HG02623 (cell line): ENCODE results near the gene UBN1.

Experiments
- ATAC-seq: cut with Tn5 transposase; IDR thresholded peaks from one replicate; pipeline ENCODE4 v1.9.1; 2021; ENCODE audit warnings: moderate library complexity; ENCODE audit not compliant: unreplicated experiment

UBN1 gene

GRCh38 chr16:4814046-4814445 lies 33.2 kb upstream of the UBN1 start:
- ATAC-seq = no peak

GRCh38 chr16:4814542-4815173 lies 32.6 kb upstream of the UBN1 start:
- no peak for ATAC-seq

DNA sequence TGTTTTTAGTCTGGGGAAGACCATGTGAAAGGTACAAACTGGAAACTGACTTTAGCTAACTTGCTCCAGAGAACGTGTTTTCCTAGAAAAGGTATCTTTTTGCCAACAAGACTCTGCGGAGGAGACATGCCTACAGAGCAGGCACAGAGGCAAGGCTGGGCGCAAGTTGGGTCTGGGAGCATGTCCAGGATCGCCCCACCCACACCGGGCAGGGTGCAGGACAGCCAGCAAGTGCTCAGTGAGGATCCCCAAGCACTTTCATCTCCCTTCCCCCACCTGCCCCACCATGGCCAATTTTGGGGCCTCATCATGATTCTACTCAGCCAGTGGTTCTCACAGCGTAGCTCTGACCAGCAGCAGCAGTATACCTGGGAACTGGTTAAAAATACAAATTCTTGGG lies 26.6 kb upstream of the UBN1 start:
- no peak for ATAC-seq

GRCh38 chr16:4825196-4825595 lies 22.1 kb upstream of the UBN1 start:
- no peak for ATAC-seq

GRCh38 chr16:4826526-4826925 lies 20.8 kb upstream of the UBN1 start:
- no peak for ATAC-seq

DNA sequence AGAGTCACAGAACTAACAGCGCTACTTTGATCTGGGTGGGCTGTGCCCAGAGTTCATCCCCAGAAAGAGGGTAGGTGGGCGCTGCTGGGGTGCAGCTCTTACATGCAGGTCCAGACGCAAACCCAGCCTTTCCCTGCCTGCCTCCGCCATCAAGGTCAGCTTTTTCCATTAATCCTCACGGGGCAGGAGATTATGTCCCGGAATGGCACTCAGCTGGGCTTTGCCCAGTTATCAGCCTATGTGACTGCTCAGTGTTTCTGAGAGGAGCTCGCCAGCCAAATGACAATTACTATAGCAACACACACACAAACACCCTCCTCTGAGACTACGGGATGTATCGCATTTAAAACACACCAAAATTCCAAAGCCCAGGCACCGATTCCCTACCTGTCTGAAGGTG lies 20.3 kb upstream of the UBN1 start:
- no peak for ATAC-seq

GRCh38 chr16:4828567-4829321 lies 18.5 kb upstream of the UBN1 start:
- ATAC-seq = no peak

DNA sequence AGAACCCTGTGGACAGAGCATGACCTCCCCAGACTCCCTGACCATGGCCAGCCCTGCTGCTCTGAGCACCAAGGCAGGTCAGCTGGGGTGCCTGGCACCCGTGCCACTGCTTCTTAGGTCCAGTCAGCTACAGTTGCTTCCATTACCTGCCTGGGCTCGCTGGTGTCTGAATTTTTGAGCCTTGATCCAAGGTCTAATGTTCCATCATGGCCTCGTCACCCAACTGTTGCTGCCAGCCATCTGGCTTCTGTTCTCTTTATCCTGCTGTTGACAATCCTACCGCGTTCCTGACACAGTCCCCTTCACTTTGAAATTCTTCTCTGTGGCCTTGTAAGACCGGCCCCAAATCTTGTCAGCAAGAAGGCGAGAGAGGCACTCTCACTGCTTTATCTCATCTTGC lies 16.9 kb upstream of the UBN1 start:
- ATAC-seq = no peak

- ATAC-seq = no peak
Measured at GRCh38 chr16:4831616-4832015, 15.7 kb upstream of the UBN1 start.

GRCh38 chr16:4832698-4833343 lies 14.5 kb upstream of the UBN1 start:
- no peak for ATAC-seq

DNA sequence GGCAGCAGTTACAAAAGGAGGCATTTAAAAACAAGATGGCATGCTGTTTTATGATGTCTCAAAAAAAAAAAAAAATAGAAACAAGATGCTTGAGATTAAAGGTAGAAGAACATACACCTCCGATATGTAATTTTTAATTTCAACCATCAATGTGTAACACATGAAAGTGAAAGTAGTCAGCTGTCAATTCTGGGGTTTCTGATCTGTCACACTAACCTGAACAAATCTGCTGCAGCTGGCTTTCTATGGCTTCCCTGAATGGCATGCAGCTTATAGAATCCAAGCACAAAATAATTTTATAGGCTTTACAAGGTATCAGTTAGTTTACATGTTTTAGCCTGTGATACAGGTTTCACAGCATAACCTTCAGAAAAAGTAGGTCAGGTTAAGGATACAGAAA lies 13.7 kb upstream of the UBN1 start:
- ATAC-seq = no peak

DNA sequence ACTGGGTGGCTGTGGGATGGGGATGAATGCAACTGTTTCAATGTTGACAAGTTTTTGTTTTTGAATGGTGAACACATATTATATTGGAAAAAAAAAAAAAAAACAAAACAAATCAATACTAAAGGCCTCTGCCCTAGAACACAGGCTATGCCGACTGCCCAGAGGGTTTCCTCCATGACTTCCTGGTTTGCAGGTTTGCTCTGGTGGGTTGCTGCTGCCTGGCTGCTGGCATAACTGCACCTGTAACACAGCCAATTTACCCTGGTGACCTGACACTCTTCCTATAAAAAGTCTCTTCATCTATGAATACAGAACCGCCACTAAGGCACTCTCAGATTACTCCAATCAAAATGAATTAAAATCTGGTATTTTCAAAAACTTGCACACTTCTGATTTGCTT lies 10.6 kb upstream of the UBN1 start:
- no peak for ATAC-seq

- no peak for ATAC-seq
Measured at GRCh38 chr16:4837733-4838501, 9.4 kb upstream of the UBN1 start.

DNA sequence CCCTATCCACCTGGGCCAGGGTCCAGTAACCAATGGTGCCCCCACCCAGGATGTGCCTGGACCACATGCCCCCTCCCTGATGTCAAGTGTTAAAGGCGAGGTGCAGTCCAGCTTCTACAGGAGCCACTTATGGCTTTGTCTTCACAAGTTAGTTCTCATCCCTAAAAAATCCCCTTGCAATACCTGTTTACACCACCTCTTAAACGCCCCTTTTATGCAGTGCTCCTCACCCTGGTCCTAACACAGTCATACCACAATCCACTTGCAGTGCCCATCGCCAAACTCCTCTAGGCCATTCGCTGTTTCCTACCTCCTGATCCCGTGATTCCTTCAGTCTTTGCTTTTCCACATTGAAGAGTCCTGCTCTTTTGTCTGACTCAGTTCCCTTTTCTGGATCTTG lies 7.3 kb upstream of the UBN1 start:
- ATAC-seq = no peak

DNA sequence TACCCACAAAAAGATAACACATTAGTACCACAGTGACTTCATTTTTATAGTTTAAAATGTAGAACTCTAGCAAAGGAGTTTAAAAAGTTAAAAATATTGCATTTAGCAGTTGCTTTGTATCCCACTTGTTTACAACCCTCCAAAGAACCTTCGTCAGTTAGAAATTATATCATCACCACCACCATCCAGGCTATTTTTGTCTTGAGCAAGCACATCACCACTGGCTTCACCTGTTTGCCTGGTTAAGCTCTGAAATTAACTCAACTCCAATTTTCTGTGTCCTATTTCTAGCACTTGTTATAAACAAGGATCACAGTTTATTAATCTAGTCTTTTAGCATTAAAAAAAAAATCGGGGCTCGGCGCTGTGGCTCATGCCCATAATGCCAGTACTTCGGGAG lies 6.3 kb upstream of the UBN1 start:
- no peak for ATAC-seq

DNA sequence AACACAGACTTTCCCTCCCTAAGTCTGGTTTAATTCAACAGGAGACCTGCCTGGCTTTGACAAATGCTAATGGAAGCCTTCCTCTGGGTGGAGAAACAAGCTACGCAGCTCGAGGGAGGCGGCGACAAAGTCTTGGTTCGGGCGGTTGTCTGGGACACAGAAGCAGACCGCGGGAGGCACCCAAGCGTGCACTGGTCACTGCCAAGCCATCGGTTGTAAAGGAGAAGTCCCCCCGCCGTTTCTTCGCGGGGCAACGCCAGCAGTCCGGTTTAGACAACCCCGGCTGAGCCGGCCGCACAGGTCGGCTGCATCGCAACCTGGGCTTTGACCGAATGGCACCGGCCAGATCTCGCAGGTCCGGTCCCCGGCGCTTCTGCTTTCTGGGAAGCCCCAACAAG lies 779 bp upstream of the UBN1 start:
- no peak for ATAC-seq

- ATAC-seq = peak; percentile 15
Measured at GRCh38 chr16:4847774-4848587, 700 bp downstream of the UBN1 start.

DNA sequence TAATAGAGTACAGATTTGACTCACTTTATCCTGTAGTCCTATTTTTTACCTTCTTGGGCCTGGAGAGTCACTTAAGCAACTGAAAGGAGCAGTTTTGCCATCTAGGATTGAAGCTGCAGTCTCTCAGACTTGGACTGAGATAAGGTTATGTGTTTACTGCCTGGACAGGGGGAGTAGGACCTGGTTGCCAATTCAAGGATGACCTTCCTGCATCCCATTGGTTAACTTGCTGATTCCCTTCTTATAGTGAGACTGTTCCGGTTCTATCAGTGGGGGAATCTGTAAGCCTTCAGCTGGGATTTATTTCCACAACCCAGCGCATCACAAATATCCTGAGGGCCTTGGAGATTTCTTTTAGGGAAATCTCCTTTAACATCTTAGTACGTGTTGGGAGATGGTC lies 2.9 kb downstream of the UBN1 start:
- no peak for ATAC-seq

DNA sequence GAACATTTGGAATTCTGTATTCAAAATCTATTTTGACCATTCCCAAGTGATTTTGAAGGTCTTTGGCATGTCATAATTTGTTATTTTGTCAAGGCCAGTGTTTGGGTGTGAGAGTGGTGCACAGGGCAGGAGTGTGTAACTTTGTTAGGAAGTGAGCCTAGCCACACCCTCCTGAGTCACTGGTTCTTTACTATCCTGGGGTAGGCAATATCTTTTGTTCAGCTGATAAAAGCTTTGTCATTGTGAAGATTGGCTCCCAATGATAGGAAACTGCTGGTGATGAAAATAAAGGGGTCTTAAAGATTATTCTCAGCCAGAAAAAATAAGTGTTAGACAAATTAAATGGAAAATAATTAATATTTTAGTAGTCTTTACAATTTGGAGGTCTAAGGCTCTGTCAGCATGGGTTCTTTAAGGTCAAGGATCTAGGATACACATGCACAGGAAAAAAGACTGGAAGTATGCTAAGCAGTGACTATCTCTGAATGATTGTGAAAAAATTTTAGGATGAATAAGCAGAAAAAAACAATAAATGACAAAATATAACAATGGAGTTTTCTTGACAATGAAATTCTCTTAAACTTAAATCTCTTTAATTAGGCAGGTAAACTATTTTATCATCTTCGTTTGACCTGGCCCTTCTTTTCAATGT lies 5.1 kb downstream of the UBN1 start:
- ATAC-seq = no peak

- no peak for ATAC-seq
Measured at GRCh38 chr16:4855371-4855770, 8.1 kb downstream of the UBN1 start.
